CD14-positive monocyte (primary cell): ENCODE data around the gene BLOC1S4. TPM values are rescaled to one million over a fixed set of nuclear protein-coding genes. Genes with fewer than 3 reads are reported as not detected.

Source experiments
- DNase-seq, 3 donors: peaks; one replicate each; pipeline ENCODE4 v3.0.0-alpha.2; 2011 to 2022
- H2AFZ ChIP-seq: 2 replicates; pipeline ENCODE4 v1.6.0; 2012; ENCODE audit warnings: mild to moderate bottlenecking, low read depth, low read length, inconsistent platforms; ENCODE audit not compliant: insufficient read depth, poor library complexity, severe bottlenecking
- H3K27ac ChIP-seq, 2 donors: 1 replicate in 1 of 2; 2 replicates in 1 of 2; pipeline ENCODE4 v1.5.1; 2012 to 2013; ENCODE audit warnings: low read length in 2 of 2, control low read depth in 1 of 2, inconsistent platforms in 1 of 2, low read depth in 1 of 2, mild to moderate bottlenecking in 1 of 2
- H3K27me3 ChIP-seq, 2 donors: one replicate each; pipeline versions ENCODE4 v1.6.0 to v1.6.1; 2011 to 2013; ENCODE audit warnings: low read length in 2 of 2; ENCODE audit not compliant: control insufficient read depth in 2 of 2, insufficient read depth in 2 of 2
- H3K36me3 ChIP-seq, 2 donors: replicated peaks in 1 of 2; 1 replicate in 1 of 2; 2 replicates in 1 of 2; pipeline versions ENCODE4 v1.5.1 to v1.6.1; 2012 to 2013; ENCODE audit warnings: low read length in 2 of 2, control low read depth in 1 of 2, inconsistent platforms in 1 of 2, mild to moderate bottlenecking in 1 of 2; ENCODE audit not compliant: insufficient read depth in 2 of 2, control insufficient read depth in 1 of 2
- H3K4me1 ChIP-seq, 2 donors: 1 replicate in 1 of 2; 2 replicates in 1 of 2; pipeline versions ENCODE4 v1.5.1 to v1.6.1; 2012 to 2013; ENCODE audit warnings: low read length in 2 of 2, control low read depth in 1 of 2, inconsistent platforms in 1 of 2, mild to moderate bottlenecking in 1 of 2, moderate library complexity in 1 of 2; ENCODE audit not compliant: insufficient read depth in 2 of 2, control insufficient read depth in 1 of 2
- H3K4me2 ChIP-seq: replicated peaks from 2 replicates; pipeline ENCODE3; 2012; ENCODE audit warnings: low read length, moderate library complexity, mild to moderate bottlenecking; ENCODE audit not compliant: poor library complexity, severe bottlenecking; ENCODE audit errors: extremely low read depth
- H3K4me3 ChIP-seq, 3 experiments: fragments of 200-600 bp in 1 of 3; sonication (generic) in 1 of 3; replicated peaks in 1 of 3; 1 replicate in 2 of 3; 2 replicates in 1 of 3; pipeline ENCODE4 v1.5.1; 2011 to 2013; ENCODE audit warnings: low read length in 3 of 3, mild to moderate bottlenecking in 3 of 3, control low read depth in 2 of 3, low read depth in 2 of 3, inconsistent platforms in 1 of 3, moderate library complexity in 1 of 3
- H3K79me2 ChIP-seq: 2 replicates; pipeline ENCODE4 v1.6.0; 2012; ENCODE audit warnings: mild to moderate bottlenecking, control low read depth, inconsistent platforms, low read length, moderate library complexity; ENCODE audit not compliant: insufficient read depth
- H3K9ac ChIP-seq: 2 replicates; pipeline ENCODE4 v1.6.0; 2017; ENCODE audit warnings: low read length, mild to moderate bottlenecking; ENCODE audit not compliant: insufficient read depth, poor library complexity, severe bottlenecking
- H3K9me3 ChIP-seq, 2 donors: replicated peaks in 1 of 2; 1 replicate in 1 of 2; 2 replicates in 1 of 2; pipeline versions ENCODE4 v1.5.1 to v1.6.1; 2012 to 2013; ENCODE audit warnings: low read length in 2 of 2, control low read depth in 1 of 2; ENCODE audit not compliant: control insufficient read depth in 1 of 2, insufficient read depth in 1 of 2
- H4K20me1 ChIP-seq: 2 replicates; pipeline ENCODE4 v1.6.0; 2012; ENCODE audit warnings: mild to moderate bottlenecking, low read length, control low read depth, moderate library complexity; ENCODE audit not compliant: insufficient read depth
- H3K27ac Mint-ChIP-seq, 7 donors: one replicate each; pipeline ENCODE4 v1.8.0; 2020; ENCODE audit warnings: mild to moderate bottlenecking in 7 of 7, mixed read lengths in 7 of 7, moderate library complexity in 6 of 7, inconsistent platforms in 2 of 7
- H3K27me3 Mint-ChIP-seq, 3 donors: one replicate each; pipeline ENCODE4 v1.8.0; 2021 to 2022; ENCODE audit warnings: low read depth in 3 of 3, mild to moderate bottlenecking in 3 of 3, mixed read lengths in 3 of 3, moderate library complexity in 3 of 3, inconsistent platforms in 1 of 3
- H3K36me3 Mint-ChIP-seq, 2 donors: one replicate each; pipeline ENCODE4 v1.8.0; 2020; ENCODE audit warnings: mixed read lengths in 2 of 2, inconsistent platforms in 1 of 2, mild to moderate bottlenecking in 1 of 2
- H3K4me1 Mint-ChIP-seq: one replicate; pipeline ENCODE4 v1.8.0; 2020; ENCODE audit warnings: mild to moderate bottlenecking, mixed read lengths
- H3K4me3 Mint-ChIP-seq, 2 donors: one replicate each; pipeline ENCODE4 v1.8.0; 2020; ENCODE audit warnings: mild to moderate bottlenecking in 2 of 2, mixed read lengths in 2 of 2, moderate library complexity in 1 of 2
- H3K9me3 Mint-ChIP-seq, 7 donors: one replicate each; pipeline ENCODE4 v1.8.0; 2020 to 2022; ENCODE audit warnings: mixed read lengths in 7 of 7, mild to moderate bottlenecking in 6 of 7, moderate library complexity in 6 of 7, inconsistent platforms in 2 of 7
- CTCF ChIP-seq: fragments of 200-600 bp; IDR thresholded peaks from one replicate; pipeline ENCODE4 v1.8.0; 2022; ENCODE audit warnings: antibody characterized with exemption, mild to moderate bottlenecking
- WGBS: methylation state at CpG from one replicate; pipeline ENCODE4 v1.1.5; 2013; ENCODE audit warnings: missing lambda C conversion rate; ENCODE audit not compliant: insufficient coverage; 5-methylcytosine and 5-hydroxymethylcytosine counted together
- intact Hi-C, 2 donors: fragments of 100-400 bp; cut with micrococcal nuclease; formaldehyde crosslinking; loops; one replicate each; pipeline versions ENCODE4 v1.15.0 to v1.15.1; 2023
- polyA plus RNA-seq, 3 donors: library from polyadenylated mRNA; depleted of rRNA in 1 of 3; unstranded in 2 of 3; stranded (reverse) in 1 of 3; fragments of 300-500 nt in 2 of 3; fragments of >200 nt in 1 of 3; fragmentation: Illumina TruSeq in 2 of 3; gene quantifications; 1 replicate in 2 of 3; 2 replicates in 1 of 3; pipeline ENCODE4 v1.2.3, GENCODE V29; 2012 to 2021

The BLOC1S4 gene
- polyA plus RNA-seq, 3 donors: 6.7 to 30.9 (median 20.1) TPM

GRCh38 chr4:6699903-6700302 lies 16.1 kb upstream of the BLOC1S4 start:
- peaks cover 7% of the 10 kb centered on the region for H4K20me1 ChIP-seq
- no peaks in the 10 kb centered on the region for H3K9me3 ChIP-seq
- peaks cover 12 to 39% of the 10 kb centered on the region in 2 donors for H3K36me3 ChIP-seq
- peaks cover 32% of the 10 kb centered on the region for H3K79me2 ChIP-seq
- H3K27ac Mint-ChIP-seq: peak overlapping the region in 1 of 7 donors; percentile 42
- no peak overlapping the region for H3K4me3 Mint-ChIP-seq
- peaks cover 26% of the 10 kb centered on the region for H3K4me1 Mint-ChIP-seq
- H2AFZ ChIP-seq: no peak overlapping the region
- intact Hi-C loops: loop anchor here in 1 of 2 donors (10.0 kb wide), 1 partner anchor 945 kb away; no protein-coding TSS in a partner anchor
- H3K9ac ChIP-seq: no peak overlapping the region
- DNase-seq: no peak
- H3K4me1 ChIP-seq: peaks cover 17 to 18% of the 10 kb centered on the region in 2 donors
- peaks cover 0 to 6% (median 2%) of the 10 kb centered on the region in 7 donors for H3K9me3 Mint-ChIP-seq
- no peak overlapping the region for H3K27ac ChIP-seq
- WGBS: no CpG with 5 or more reads among the region's 1 CpG
- H3K4me2 ChIP-seq: no peak overlapping the region
- peaks cover 0 to 2% (median 0%) of the 10 kb centered on the region in 3 donors for H3K27me3 Mint-ChIP-seq
- no peaks in the 10 kb centered on the region for H3K27me3 ChIP-seq
- TF ChIP-seq CTCF: no peak
- H3K4me3 ChIP-seq: no peak overlapping the region
- peaks cover 38 to 41% of the 10 kb centered on the region in 2 donors for H3K36me3 Mint-ChIP-seq

DNA sequence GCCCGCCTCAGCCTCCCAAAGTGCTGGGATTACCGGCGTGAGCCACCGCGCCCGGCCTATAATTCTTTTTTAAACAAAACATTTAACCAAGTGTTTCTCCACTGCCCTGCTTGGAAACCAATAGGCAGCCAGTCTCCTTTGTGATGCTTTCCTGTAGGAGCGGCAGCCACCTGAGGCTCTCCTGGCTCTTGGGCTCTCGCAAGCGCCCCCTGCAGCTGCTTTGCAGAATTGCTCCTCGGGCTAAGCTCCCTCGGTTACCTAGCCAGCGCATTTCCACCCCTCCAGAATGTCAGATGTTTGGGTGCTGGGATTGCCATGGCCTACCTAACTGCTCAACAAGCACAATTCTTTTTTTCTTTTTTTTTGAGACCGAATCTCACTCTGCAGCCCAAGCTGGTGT lies 14.6 kb upstream of the BLOC1S4 start:
- TF ChIP-seq CTCF: peak; percentile 37
- H4K20me1 ChIP-seq: peaks cover 22% of the 10 kb centered on the region
- Mint-ChIP-seq H3K4me1 (peaks cover 18% of the 10 kb centered on the region), H3K36me3 (peaks cover 41 to 49% of the 10 kb centered on the region in 2 donors), H3K4me3 (no peak overlapping the region), H3K9me3 (peaks cover 0 to 6% (median 2%) of the 10 kb centered on the region in 7 donors), H3K27ac (no peak overlapping the region), H3K27me3 (peaks cover 0 to 2% (median 0%) of the 10 kb centered on the region in 3 donors)
- H3K9ac ChIP-seq: no peak overlapping the region
- peaks cover 3 to 4% of the 10 kb centered on the region in 2 donors for H3K4me1 ChIP-seq
- H3K27me3 ChIP-seq: no peaks in the 10 kb centered on the region
- H3K9me3 ChIP-seq: no peaks in the 10 kb centered on the region
- no peak for DNase-seq
- H3K36me3 ChIP-seq: peaks cover 12 to 52% of the 10 kb centered on the region in 2 donors
- no peak overlapping the region for H3K27ac ChIP-seq
- H2AFZ ChIP-seq: no peak overlapping the region
- 97% methylated on average over 6 of the region's 13 CpGs for WGBS
- peaks cover 35% of the 10 kb centered on the region for H3K79me2 ChIP-seq
- no peak overlapping the region for H3K4me2 ChIP-seq
- H3K4me3 ChIP-seq: no peak overlapping the region
- intact Hi-C loops: loop anchor here in 1 of 2 donors (10.0 kb wide), 1 partner anchor 943 kb away; no protein-coding TSS in a partner anchor
